Fibroblast of lung (primary cell): ENCODE results near the gene SCRT2. TPM values are rescaled to one million over a fixed set of nuclear protein-coding genes. Genes with fewer than 3 reads are reported as not detected.

Experiments
- DNase-seq, 2 donors: peaks; one replicate each; pipeline versions ENCODE4 v3.0.0 to v3.0.0-alpha.2; 2010; ENCODE audit warnings: low read depth in 2 of 2
- H2AFZ ChIP-seq: 2 replicates; pipeline ENCODE4 v1.5.1; 2012; ENCODE audit warnings: low read length, control low read depth, inconsistent platforms
- H3K27ac ChIP-seq: 2 replicates; pipeline ENCODE4 v1.5.1; 2011; ENCODE audit warnings: low read length, control low read depth; ENCODE audit not compliant: insufficient read depth
- H3K27me3 ChIP-seq: 2 replicates; pipeline ENCODE4 v1.5.1; 2011; ENCODE audit warnings: mild to moderate bottlenecking, low read length; ENCODE audit not compliant: control insufficient read depth, insufficient read depth
- H3K36me3 ChIP-seq: 2 replicates; pipeline ENCODE4 v1.5.1; 2011; ENCODE audit warnings: low read length; ENCODE audit not compliant: control insufficient read depth, insufficient read depth
- H3K4me1 ChIP-seq: 2 replicates; pipeline ENCODE4 v1.5.1; 2011; ENCODE audit warnings: low read length; ENCODE audit not compliant: control insufficient read depth, insufficient read depth; ENCODE audit errors: extremely low read depth
- H3K4me2 ChIP-seq: 2 replicates; pipeline ENCODE4 v1.5.1; 2011; ENCODE audit warnings: low read length, control low read depth; ENCODE audit not compliant: insufficient read depth; ENCODE audit errors: extremely low read depth
- H3K4me3 ChIP-seq, 4 experiments: fragments of 200-600 bp in 1 of 4; sonication (generic) in 1 of 4; replicated peaks in 1 of 4; 2 replicates each; pipeline ENCODE4 v1.5.1; 2011 to 2016; ENCODE audit warnings: low read length in 4 of 4, low read depth in 3 of 4, mild to moderate bottlenecking in 3 of 4, control low read depth in 2 of 4, inconsistent platforms in 1 of 4, mixed read lengths in 1 of 4; ENCODE audit not compliant: insufficient read depth in 1 of 4; ENCODE audit errors: control extremely low read depth in 1 of 4
- H3K79me2 ChIP-seq: 2 replicates; pipeline ENCODE4 v1.5.1; 2012; ENCODE audit warnings: mild to moderate bottlenecking, low read length, inconsistent platforms; ENCODE audit not compliant: control insufficient read depth, insufficient read depth
- H3K9ac ChIP-seq: 2 replicates; pipeline ENCODE4 v1.5.1; 2011; ENCODE audit warnings: mild to moderate bottlenecking, low read length, control low read depth; ENCODE audit not compliant: insufficient read depth
- H3K9me3 ChIP-seq: 2 replicates; pipeline ENCODE4 v1.5.1; 2012; ENCODE audit warnings: low read depth, low read length; ENCODE audit not compliant: control insufficient read depth, insufficient read depth
- H4K20me1 ChIP-seq: 2 replicates; pipeline ENCODE4 v1.5.1; 2011; ENCODE audit warnings: low read length; ENCODE audit not compliant: control insufficient read depth, insufficient read depth; ENCODE audit errors: extremely low read depth
- CTCF ChIP-seq, 2 donors: IDR thresholded peaks in 1 of 2; conservative IDR thresholded peaks in 1 of 2; 1 replicate in 1 of 2; 2 replicates in 1 of 2; pipeline ENCODE4 v1.5.1; 2011 to 2012; ENCODE audit warnings: low read length in 2 of 2, control low read depth in 1 of 2, inconsistent platforms in 1 of 2, low read depth in 1 of 2, mild to moderate bottlenecking in 1 of 2
- EZH2 ChIP-seq: IDR thresholded peaks from 2 replicates; pipeline ENCODE4 v1.5.1; 2012; ENCODE audit warnings: low read length, control low read depth, mild to moderate bottlenecking; ENCODE audit errors: missing control alignments
- polyA plus RNA-seq, 2 donors: library from polyadenylated mRNA; depleted of rRNA in 1 of 2; stranded (reverse) in 1 of 2; unstranded in 1 of 2; fragments of >200 nt; gene quantifications; 2 replicates each; pipeline ENCODE4 v1.2.1, GENCODE V29; 2011 to 2012; ENCODE audit warnings: missing spikeins in 1 of 2
- total RNA-seq: library from RNA; depleted of rRNA; stranded (reverse); fragments of >200 nt; gene quantifications from 2 replicates; pipeline ENCODE4 v1.2.1, GENCODE V29; 2014

Gene SCRT2
- total and polyA plus RNA-seq, 2 donors (not counting 1 experiment from before 2014, with no cell fraction given), result not detected

GRCh38 chr20:622161-622560 is 53.4 kb downstream of the SCRT2 start:
- Histone ChIP-seq H4K20me1 (no peaks in the 10 kb centered on the region), H3K4me1 (no peaks in the 10 kb centered on the region), H3K36me3 (no peaks in the 10 kb centered on the region), H3K79me2 (no peaks in the 10 kb centered on the region), H3K4me3 (no peak overlapping the region), H2AFZ (no peak overlapping the region), H3K9me3 (no peaks in the 10 kb centered on the region), H3K4me2 (no peak overlapping the region), H3K27me3 (peaks cover 7% of the 10 kb centered on the region), H3K9ac (no peak overlapping the region), H3K27ac (no peak overlapping the region)
- TF ChIP-seq EZH2, result no peak
- no peak for TF ChIP-seq CTCF (conservative IDR thresholded peaks at IDR 0.05 in 1 of 2, IDR thresholded peaks at IDR 0.05 in 1 of 2; ENCODE audit: low read depth in 1 of 2, low read length in 2 of 2)
- no peak for DNase-seq

- no peak for TF ChIP-seq EZH2
- TF ChIP-seq CTCF (conservative IDR thresholded peaks at IDR 0.05 in 1 of 2, IDR thresholded peaks at IDR 0.05 in 1 of 2; ENCODE audit: low read depth in 1 of 2, low read length in 2 of 2), result no peak
- Histone ChIP-seq H3K4me1 (no peaks in the 10 kb centered on the region), H4K20me1 (no peaks in the 10 kb centered on the region), H3K27ac (no peak overlapping the region), H3K4me2 (no peak overlapping the region), H3K36me3 (no peaks in the 10 kb centered on the region), H2AFZ (no peak overlapping the region), H3K4me3 (no peak overlapping the region), H3K9me3 (no peaks in the 10 kb centered on the region), H3K9ac (no peak overlapping the region), H3K79me2 (no peaks in the 10 kb centered on the region), H3K27me3 (peaks cover 7% of the 10 kb centered on the region)
- DNase-seq, result peak in 1 of 2 donors; percentile 28
These were observed 54.4 kb downstream of the SCRT2 start for GRCh38 chr20:621125-621756.

- Histone ChIP-seq H3K4me3 (no peak overlapping the region), H2AFZ (no peak overlapping the region), H3K27me3 (peaks cover 7% of the 10 kb centered on the region), H3K9me3 (no peaks in the 10 kb centered on the region), H3K4me2 (no peak overlapping the region), H3K4me1 (no peaks in the 10 kb centered on the region), H3K9ac (no peak overlapping the region), H3K27ac (no peak overlapping the region), H3K36me3 (no peaks in the 10 kb centered on the region), H4K20me1 (no peaks in the 10 kb centered on the region), H3K79me2 (no peaks in the 10 kb centered on the region)
- TF ChIP-seq EZH2 (no peak), CTCF (conservative IDR thresholded peaks at IDR 0.05 in 1 of 2, IDR thresholded peaks at IDR 0.05 in 1 of 2; ENCODE audit: low read depth in 1 of 2, low read length in 2 of 2) (no peak)
- no peak for DNase-seq
These were observed 55.4 kb downstream of the SCRT2 start for GRCh38 chr20:620246-620645.
